ENCODE data around the gene ADAMTSL5.
"Not testable (repeated sequence)": the region's sequence is repeated elsewhere in the genome, so short reads cannot be mapped to it uniquely, and the experiment has no call there.

The ADAMTSL5 gene

DNA sequence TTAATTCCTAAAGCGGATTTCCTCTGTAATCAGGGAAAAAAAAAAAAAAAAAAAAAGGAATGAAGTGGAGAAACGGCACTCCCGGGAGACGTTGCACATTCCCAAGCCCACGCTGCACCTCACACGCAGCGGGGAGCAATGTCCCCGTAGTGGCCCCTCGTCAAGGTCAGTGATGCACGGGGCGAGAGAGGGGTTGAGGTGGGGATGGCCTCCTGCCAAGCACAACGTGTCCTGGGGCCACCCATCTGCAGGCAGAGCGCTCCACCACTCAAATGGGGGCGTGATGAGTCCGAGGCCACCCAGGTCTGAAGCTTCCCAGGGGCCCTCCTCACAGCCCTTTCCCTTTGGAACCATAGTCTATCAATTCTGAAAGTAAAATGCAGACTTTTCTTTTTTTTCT is 26.2 kb upstream of the ADAMTSL5 start:
- POLR2A ChIA-PET, result no interaction called here
- TF ChIP-seq BHLHE40 (IDR thresholded peaks at IDR 0.05; ENCODE audit: borderline replicate concordance) (no peak), ELF4 (IDR thresholded peaks at IDR 0.05) (no peak)
- DNase-seq (ENCODE audit: extremely low spot score), result no peak
- CTCF ChIA-PET, result no interaction called here

DNA sequence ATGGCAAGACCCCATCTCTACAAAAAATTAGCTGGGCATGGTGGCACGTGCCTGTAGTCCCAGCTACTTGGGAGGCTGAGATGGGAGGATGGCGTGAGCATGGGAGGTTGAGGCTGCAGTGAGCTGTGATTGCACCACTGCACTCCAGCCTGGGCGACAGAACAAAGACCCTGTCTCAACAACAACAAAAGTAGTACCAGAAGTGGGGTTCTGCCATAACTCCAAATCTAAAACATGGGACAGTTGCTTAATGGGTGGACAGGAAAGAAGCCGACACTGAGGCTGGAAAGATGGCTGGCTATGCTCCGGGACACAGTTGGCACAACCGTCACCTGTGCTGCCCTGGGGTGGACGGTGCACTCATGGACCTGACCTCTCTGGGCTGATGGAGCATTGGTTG is 22.9 kb upstream of the ADAMTSL5 start:
- POLR2A ChIA-PET; CTCF ChIA-PET; DNase-seq (ENCODE audit: extremely low spot score): not testable (repeated sequence)

DNA sequence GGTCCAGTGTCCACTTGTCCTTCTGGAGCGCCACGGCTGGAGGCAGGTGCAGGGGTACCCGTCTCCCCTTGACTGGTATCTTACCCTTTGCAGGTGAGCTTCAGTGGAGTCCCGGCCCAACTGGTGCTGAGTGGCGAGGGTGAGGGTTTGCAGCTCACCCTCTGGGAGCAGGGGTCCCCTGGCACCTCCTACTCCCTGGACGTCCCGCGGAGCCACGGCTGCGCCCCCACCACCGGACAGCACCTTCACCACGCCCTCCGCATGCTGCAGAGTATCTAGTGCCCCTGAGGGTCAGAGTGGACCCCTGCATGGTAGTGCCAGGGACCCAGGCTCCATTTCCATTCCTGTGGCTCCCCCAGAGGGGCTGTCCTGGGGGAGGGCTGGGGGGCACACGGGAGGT is 22.2 kb upstream of the ADAMTSL5 start:
- ChIA-PET POLR2A (no interaction called here), CTCF (no interaction called here)
- no peak for TF ChIP-seq NFRKB (IDR thresholded peaks at IDR 0.05)
- no peak for DNase-seq (ENCODE audit: extremely low spot score)

DNA sequence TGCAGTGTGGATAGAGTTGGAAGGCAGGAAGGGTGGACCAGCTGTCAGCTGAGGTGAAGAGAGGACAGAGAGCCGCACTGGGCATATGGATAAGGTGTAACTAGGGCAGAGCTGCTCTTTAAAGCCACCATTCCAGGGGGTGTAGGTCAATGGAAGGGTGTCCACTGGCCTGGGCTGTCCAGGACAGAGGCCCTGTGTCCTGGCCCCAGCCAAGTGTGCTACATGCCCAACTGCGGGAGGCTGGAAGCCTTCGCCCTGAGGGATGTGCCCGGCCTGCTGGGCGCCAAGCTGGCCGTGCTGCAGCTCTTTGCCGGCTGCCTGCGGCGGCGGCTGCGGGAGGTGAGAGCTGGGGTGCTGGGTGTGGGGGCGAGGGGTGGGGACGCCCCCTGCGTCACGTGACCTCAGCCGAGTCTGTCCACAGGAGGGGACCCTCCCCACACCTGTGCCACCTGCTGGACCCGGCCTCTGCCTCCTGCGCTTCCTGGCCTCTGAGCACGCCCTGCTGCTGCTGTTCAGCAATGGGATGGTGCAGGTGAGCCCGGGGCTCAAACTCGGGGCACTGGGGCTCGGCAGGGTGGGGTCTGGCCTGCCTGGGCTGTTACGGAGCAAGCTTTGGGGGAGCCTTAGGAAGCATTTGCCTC is 20.8 kb upstream of the ADAMTSL5 start:
- ChIA-PET CTCF (no interaction called here), POLR2A (no interaction called here)
- no peak for DNase-seq (ENCODE audit: extremely low spot score)
- TF ChIP-seq BHLHE40 (IDR thresholded peaks at IDR 0.05; ENCODE audit: borderline replicate concordance) (no peak), ZNF384 (IDR thresholded peaks at IDR 0.05) (no peak), FOXK2 (IDR thresholded peaks at IDR 0.05) (no peak), ARNT (IDR thresholded peaks at IDR 0.05) (no peak), FOXM1 (IDR thresholded peaks at IDR 0.05; ENCODE audit: borderline replicate concordance) (no peak), HDGF (IDR thresholded peaks at IDR 0.05; ENCODE audit: borderline replicate concordance) (no peak), CTBP1 (IDR thresholded peaks at IDR 0.05; ENCODE audit: borderline replicate concordance) (no peak), ELF4 (IDR thresholded peaks at IDR 0.05) (no peak), NFRKB (IDR thresholded peaks at IDR 0.05) (no peak), L3MBTL2 (conservative IDR thresholded peaks at IDR 0.05) (no peak), TARDBP (IDR thresholded peaks at IDR 0.05) (no peak), LEF1 (IDR thresholded peaks at IDR 0.05; ENCODE audit: borderline replicate concordance) (no peak), SP1 (IDR thresholded peaks at IDR 0.05) (no peak), FOXA1 (IDR thresholded peaks at IDR 0.05) (no peak), SUZ12 (IDR thresholded peaks at IDR 0.05) (no peak)
- TF ChIP-seq, protein P1, sequence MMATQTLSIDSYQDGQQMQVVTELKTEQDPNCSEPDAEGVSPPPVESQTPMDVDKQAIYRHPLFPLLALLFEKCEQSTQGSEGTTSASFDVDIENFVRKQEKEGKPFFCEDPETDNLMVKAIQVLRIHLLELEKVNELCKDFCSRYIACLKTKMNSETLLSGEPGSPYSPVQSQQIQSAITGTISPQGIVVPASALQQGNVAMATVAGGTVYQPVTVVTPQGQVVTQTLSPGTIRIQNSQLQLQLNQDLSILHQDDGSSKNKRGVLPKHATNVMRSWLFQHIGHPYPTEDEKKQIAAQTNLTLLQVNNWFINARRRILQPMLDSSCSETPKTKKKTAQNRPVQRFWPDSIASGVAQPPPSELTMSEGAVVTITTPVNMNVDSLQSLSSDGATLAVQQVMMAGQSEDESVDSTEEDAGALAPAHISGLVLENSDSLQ (IDR thresholded peaks at IDR 0.05), result no peak

DNA sequence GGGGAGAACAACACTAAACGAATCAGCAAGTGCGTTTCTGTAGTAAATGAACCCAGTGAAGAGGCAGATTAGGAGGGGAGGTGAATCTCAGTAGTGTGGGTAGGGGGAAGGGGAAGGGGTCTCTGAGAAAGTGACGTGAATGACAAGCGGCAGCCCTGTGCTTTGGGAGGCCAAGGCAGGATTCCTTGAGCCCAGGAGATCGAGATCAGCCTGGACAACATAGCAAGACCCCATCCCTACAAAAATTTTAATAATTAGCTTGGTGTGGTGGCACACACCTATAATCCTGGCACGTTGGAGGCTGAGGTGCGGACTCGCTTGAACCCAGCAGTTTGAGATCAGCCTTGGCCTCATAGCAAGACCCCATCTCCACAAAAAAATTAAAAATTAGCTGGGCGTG is 19.2 kb upstream of the ADAMTSL5 start:
- TF ChIP-seq FOXK2 (IDR thresholded peaks at IDR 0.05), result no peak
- TF ChIP-seq LEF1 (IDR thresholded peaks at IDR 0.05; ENCODE audit: borderline replicate concordance), result no peak
- no peak for TF ChIP-seq CTBP1 (IDR thresholded peaks at IDR 0.05; ENCODE audit: borderline replicate concordance)
- TF ChIP-seq ZNF384 (IDR thresholded peaks at IDR 0.05), result no peak
- no peak for TF ChIP-seq HDGF (IDR thresholded peaks at IDR 0.05; ENCODE audit: borderline replicate concordance)
- ChIA-PET CTCF (no interaction called here), POLR2A (no interaction called here)
- DNase-seq (ENCODE audit: extremely low spot score), result no peak

DNA sequence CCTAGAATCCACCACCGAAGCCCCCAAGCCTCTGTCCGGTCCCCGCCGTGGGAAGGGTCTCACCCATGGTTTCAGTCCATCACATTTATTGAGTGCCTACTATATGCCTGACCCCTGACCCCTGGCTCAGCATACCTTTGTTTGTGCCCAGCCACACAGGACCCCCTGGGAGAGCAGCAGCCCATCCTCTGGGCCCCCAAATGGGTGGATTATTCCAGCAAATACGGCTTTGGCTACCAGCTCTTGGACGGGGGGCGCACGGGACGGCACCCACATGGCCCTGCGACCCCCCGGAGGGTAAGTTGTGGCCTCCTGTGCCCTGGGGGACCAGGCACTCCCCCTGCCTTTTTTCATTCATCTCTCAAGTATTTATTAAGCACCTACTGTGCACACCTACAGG is 18.8 kb upstream of the ADAMTSL5 start:
- ChIA-PET CTCF (no interaction called here), POLR2A (no interaction called here)
- DNase-seq (ENCODE audit: extremely low spot score), result no peak
- no peak for TF ChIP-seq L3MBTL2 (conservative IDR thresholded peaks at IDR 0.05)
- TF ChIP-seq SP1 (IDR thresholded peaks at IDR 0.05), result no peak
- TF ChIP-seq TARDBP (IDR thresholded peaks at IDR 0.05), result no peak
- no peak for TF ChIP-seq NFRKB (IDR thresholded peaks at IDR 0.05)
- no peak for TF ChIP-seq SUZ12 (IDR thresholded peaks at IDR 0.05)

DNA sequence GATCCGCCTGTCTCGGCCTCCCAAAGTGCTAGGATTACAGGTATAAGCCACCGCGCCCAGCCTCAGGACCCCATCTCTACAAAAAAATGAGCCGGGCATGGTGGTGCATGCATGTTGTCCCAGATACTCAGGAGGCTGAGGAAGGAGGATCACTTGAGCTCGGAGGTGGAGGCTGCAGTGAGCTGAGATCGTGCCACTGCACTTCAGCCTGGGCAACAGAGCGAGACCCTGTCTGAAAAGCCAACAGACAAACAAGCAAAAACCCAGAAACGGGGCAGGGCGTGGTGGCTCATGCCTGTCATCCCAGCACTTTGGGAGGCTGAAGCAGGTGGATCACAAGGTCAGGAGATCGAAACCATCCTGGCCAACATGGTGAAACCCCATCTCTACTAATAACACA is 18.0 kb upstream of the ADAMTSL5 start:
- CTCF ChIA-PET; DNase-seq (ENCODE audit: extremely low spot score); POLR2A ChIA-PET: not testable (repeated sequence)

DNA sequence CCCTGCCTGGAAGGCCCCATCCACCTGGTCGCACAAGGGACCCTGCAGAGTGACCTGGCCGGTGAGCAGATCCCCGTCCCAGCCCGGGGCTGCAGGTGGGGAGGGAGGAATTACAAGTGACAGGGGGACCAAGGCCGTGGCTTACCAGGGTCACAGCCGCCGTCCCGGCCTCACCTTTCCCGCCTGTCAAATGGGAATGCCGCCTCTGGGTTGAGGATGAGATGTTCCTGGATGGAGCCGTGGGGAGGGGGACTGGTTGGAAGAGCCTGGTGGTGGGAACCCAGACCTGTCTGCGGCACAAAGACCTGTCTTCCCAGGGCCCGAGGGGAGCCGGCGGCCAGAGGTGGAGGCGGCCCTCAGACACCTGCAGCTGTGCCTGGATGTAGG is 16.6 kb upstream of the ADAMTSL5 start:
- ChIA-PET CTCF (no interaction called here), POLR2A (no interaction called here)
- TF ChIP-seq HDGF (IDR thresholded peaks at IDR 0.05; ENCODE audit: borderline replicate concordance) (no peak), FOXK2 (IDR thresholded peaks at IDR 0.05) (no peak), FOXM1 (IDR thresholded peaks at IDR 0.05; ENCODE audit: borderline replicate concordance) (no peak), L3MBTL2 (conservative IDR thresholded peaks at IDR 0.05) (no peak), LEF1 (IDR thresholded peaks at IDR 0.05; ENCODE audit: borderline replicate concordance) (no peak), TARDBP (IDR thresholded peaks at IDR 0.05) (no peak), BHLHE40 (IDR thresholded peaks at IDR 0.05; ENCODE audit: borderline replicate concordance) (no peak), ZNF384 (IDR thresholded peaks at IDR 0.05) (no peak), SUZ12 (IDR thresholded peaks at IDR 0.05) (no peak), ELF4 (IDR thresholded peaks at IDR 0.05) (no peak), CTBP1 (IDR thresholded peaks at IDR 0.05; ENCODE audit: borderline replicate concordance) (no peak), FOXA1 (IDR thresholded peaks at IDR 0.05) (no peak), SP1 (IDR thresholded peaks at IDR 0.05) (no peak), NFRKB (IDR thresholded peaks at IDR 0.05) (no peak), ARNT (IDR thresholded peaks at IDR 0.05) (no peak)
- TF ChIP-seq, protein P1 (IDR thresholded peaks at IDR 0.05), result no peak
- no peak for DNase-seq (ENCODE audit: extremely low spot score)
